Measurements from ENCODE around the gene CDH23. TPM values are rescaled to one million over a fixed set of nuclear protein-coding genes. Genes with fewer than 3 reads are reported as not detected.

CDH23 gene
- total RNA-seq, 1 donor, result 0.36 TPM

- Histone ChIP-seq H3K4me3 (ENCODE audit: insufficient read depth, low read length) (peak overlapping the region; percentile 40), H3K9me3 (ENCODE audit: low read depth, low read length) (no peaks in the 10 kb centered on the region), H3K27me3 (ENCODE audit: insufficient read depth, low read length) (no peaks in the 10 kb centered on the region), H2AFZ (ENCODE audit: low read length) (no peak overlapping the region), H4K20me1 (ENCODE audit: insufficient read depth, low read length) (peaks cover 60% of the 10 kb centered on the region), H3K4me2 (ENCODE audit: insufficient read depth, low read length) (peak overlapping the region; percentile 97), H3K27ac (ENCODE audit: low read depth, low read length) (peak overlapping the region; percentile 34), H3K79me2 (ENCODE audit: insufficient read depth, low read length) (peaks cover 75% of the 10 kb centered on the region), H3K36me3 (ENCODE audit: insufficient read depth, low read length) (no peaks in the 10 kb centered on the region), H3K4me1 (ENCODE audit: insufficient read depth, low read length) (peaks cover 26% of the 10 kb centered on the region)
- peak; percentile 56 for DNase-seq (ENCODE audit: insufficient read length, low spot score, missing footprints)
- TF ChIP-seq CTCF (IDR thresholded peaks at IDR 0.05; ENCODE audit: extremely low read depth, low read depth, low read length), result no peak
Measured at GRCh38 chr10:71848325-71849275, 451.9 kb downstream of the CDH23 start.

- Histone ChIP-seq H3K36me3 (ENCODE audit: insufficient read depth, low read length) (no peaks in the 10 kb centered on the region), H3K9me3 (ENCODE audit: low read depth, low read length) (no peaks in the 10 kb centered on the region), H3K4me2 (ENCODE audit: insufficient read depth, low read length) (peak overlapping the region; percentile 97), H3K4me1 (ENCODE audit: insufficient read depth, low read length) (peaks cover 26% of the 10 kb centered on the region), H4K20me1 (ENCODE audit: insufficient read depth, low read length) (peaks cover 53% of the 10 kb centered on the region), H3K27me3 (ENCODE audit: insufficient read depth, low read length) (no peaks in the 10 kb centered on the region), H3K79me2 (ENCODE audit: insufficient read depth, low read length) (peaks cover 66% of the 10 kb centered on the region), H3K4me3 (ENCODE audit: insufficient read depth, low read length) (peak overlapping the region; percentile 100), H2AFZ (ENCODE audit: low read length) (no peak overlapping the region), H3K27ac (ENCODE audit: low read depth, low read length) (peak overlapping the region; percentile 96)
- DNase-seq (ENCODE audit: insufficient read length, low spot score, missing footprints), result no peak
- no peak for TF ChIP-seq CTCF (IDR thresholded peaks at IDR 0.05; ENCODE audit: extremely low read depth, low read depth, low read length)
Measured at GRCh38 chr10:71849461-71849908, 452.8 kb downstream of the CDH23 start.

- DNase-seq (ENCODE audit: insufficient read length, low spot score, missing footprints), result peak; percentile 31
- TF ChIP-seq CTCF (IDR thresholded peaks at IDR 0.05; ENCODE audit: extremely low read depth, low read depth, low read length), result no peak
- Histone ChIP-seq H3K27ac (ENCODE audit: low read depth, low read length) (peak overlapping the region; percentile 96), H3K27me3 (ENCODE audit: insufficient read depth, low read length) (no peaks in the 10 kb centered on the region), H3K79me2 (ENCODE audit: insufficient read depth, low read length) (peaks cover 59% of the 10 kb centered on the region), H3K36me3 (ENCODE audit: insufficient read depth, low read length) (no peaks in the 10 kb centered on the region), H3K9me3 (ENCODE audit: low read depth, low read length) (no peaks in the 10 kb centered on the region), H4K20me1 (ENCODE audit: insufficient read depth, low read length) (peaks cover 47% of the 10 kb centered on the region), H2AFZ (ENCODE audit: low read length) (no peak overlapping the region), H3K4me2 (ENCODE audit: insufficient read depth, low read length) (peak overlapping the region; percentile 97), H3K4me3 (ENCODE audit: insufficient read depth, low read length) (peak overlapping the region; percentile 100), H3K4me1 (ENCODE audit: insufficient read depth, low read length) (peaks cover 26% of the 10 kb centered on the region)
Measured at GRCh38 chr10:71850021-71850742, 453.5 kb downstream of the CDH23 start.
